Measurements from ENCODE around the gene CD34.

The CD34 gene

DNA sequence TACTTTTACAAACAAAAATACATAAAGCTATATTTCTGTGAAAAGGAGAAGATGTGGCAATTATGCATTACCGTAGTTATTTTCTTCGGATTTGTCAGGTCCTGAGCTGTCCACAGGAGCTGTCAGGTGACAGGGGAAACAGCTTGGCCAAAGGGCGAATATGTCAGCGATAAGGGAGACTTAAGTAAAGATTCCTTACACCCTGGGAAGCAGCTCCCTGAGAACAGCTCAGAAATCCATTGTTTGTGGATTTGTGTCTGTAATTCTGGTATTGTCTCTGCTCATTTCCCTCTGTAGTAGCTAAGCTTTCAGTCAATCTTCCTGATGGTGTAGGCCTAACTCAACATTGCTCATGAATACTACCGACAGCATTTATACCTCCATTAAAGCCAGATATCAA, 7.1 kb upstream of the CD34 start:
- no peak for TF ChIP-seq MYC (IDR thresholded peaks at IDR 0.05; ENCODE audit: low read depth, low read length)
- TF ChIP-seq POLR2A (IDR thresholded peaks at IDR 0.05; ENCODE audit: extremely low read depth, insufficient read length), result no peak
- no peak for TF ChIP-seq MAX (IDR thresholded peaks at IDR 0.05; ENCODE audit: low read depth, low read length)
- TF ChIP-seq CTCF (IDR thresholded peaks at IDR 0.05; ENCODE audit: low read depth, low read length), result no peak
- H3K4me3 ChIP-seq (ENCODE audit: low read depth, low read length), result no peak overlapping the region
- no peak for DNase-seq (ENCODE audit: low read depth)

GRCh38 chr1:207917080-207917479, 6.2 kb upstream of the CD34 start:
- DNase-seq (ENCODE audit: low read depth), result no peak
- no peak overlapping the region for H3K4me3 ChIP-seq (ENCODE audit: low read depth, low read length)
- no peak for TF ChIP-seq MAX (IDR thresholded peaks at IDR 0.05; ENCODE audit: low read depth, low read length)
- TF ChIP-seq CTCF (IDR thresholded peaks at IDR 0.05; ENCODE audit: low read depth, low read length), result no peak
- TF ChIP-seq MYC (IDR thresholded peaks at IDR 0.05; ENCODE audit: low read depth, low read length), result no peak
- no peak for TF ChIP-seq POLR2A (IDR thresholded peaks at IDR 0.05; ENCODE audit: extremely low read depth, insufficient read length)

DNA sequence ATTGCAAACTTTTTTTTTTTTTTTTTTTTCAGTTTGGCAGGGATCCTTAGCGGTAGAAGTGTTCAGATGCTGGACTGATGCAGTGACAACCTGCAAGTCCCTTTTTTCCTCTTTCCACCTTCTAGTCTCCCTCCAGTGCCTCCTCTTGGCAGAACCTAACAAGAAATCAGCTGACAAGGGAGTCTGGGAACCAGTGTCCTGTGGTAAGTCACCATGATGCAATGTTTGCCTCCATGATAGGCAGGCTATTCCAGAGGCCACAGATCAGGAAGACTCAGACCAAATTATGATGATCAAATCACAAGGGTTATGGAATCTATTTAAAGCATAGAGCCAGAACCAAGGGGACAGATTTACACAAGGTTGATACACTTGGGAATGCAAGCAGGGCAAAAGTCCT, 3.0 kb upstream of the CD34 start:
- TF ChIP-seq MAX (IDR thresholded peaks at IDR 0.05; ENCODE audit: low read depth, low read length) (no peak), POLR2A (IDR thresholded peaks at IDR 0.05; ENCODE audit: extremely low read depth, insufficient read length) (no peak), CTCF (IDR thresholded peaks at IDR 0.05; ENCODE audit: low read depth, low read length) (no peak), MYC (IDR thresholded peaks at IDR 0.05; ENCODE audit: low read depth, low read length) (no peak)
- H3K4me3 ChIP-seq (ENCODE audit: low read depth, low read length), result no peak overlapping the region
- DNase-seq (ENCODE audit: low read depth), result no peak

GRCh38 chr1:207911856-207912760, 1.2 kb upstream of the CD34 start:
- no peak for TF ChIP-seq MYC (IDR thresholded peaks at IDR 0.05; ENCODE audit: low read depth, low read length)
- TF ChIP-seq MAX (IDR thresholded peaks at IDR 0.05; ENCODE audit: low read depth, low read length), result no peak
- TF ChIP-seq POLR2A (IDR thresholded peaks at IDR 0.05; ENCODE audit: extremely low read depth, insufficient read length), result no peak
- TF ChIP-seq CTCF (IDR thresholded peaks at IDR 0.05; ENCODE audit: low read depth, low read length), result no peak
- no peak for DNase-seq (ENCODE audit: low read depth)
- H3K4me3 ChIP-seq (ENCODE audit: low read depth, low read length), result no peak overlapping the region

GRCh38 chr1:207909687-207910086, 1.2 kb downstream of the CD34 start:
- no peak for DNase-seq (ENCODE audit: low read depth)
- no peak for TF ChIP-seq MYC (IDR thresholded peaks at IDR 0.05; ENCODE audit: low read depth, low read length)
- no peak for TF ChIP-seq CTCF (IDR thresholded peaks at IDR 0.05; ENCODE audit: low read depth, low read length)
- TF ChIP-seq POLR2A (IDR thresholded peaks at IDR 0.05; ENCODE audit: extremely low read depth, insufficient read length), result no peak
- no peak for TF ChIP-seq MAX (IDR thresholded peaks at IDR 0.05; ENCODE audit: low read depth, low read length)
- no peak overlapping the region for H3K4me3 ChIP-seq (ENCODE audit: low read depth, low read length)

All from NB4 (cell line).